Measurements from ENCODE around the gene ARHGEF33. TPM values are rescaled to one million over a fixed set of nuclear protein-coding genes. Genes with fewer than 3 reads are reported as not detected.
A peak's percentile ranks its signal among the peaks of the same experiment; 100 is the strongest.

Gene ARHGEF33
- total and polyA plus RNA-seq, 2 of the 13 experiments (the other 11 are each of a cell fraction or from before 2014, with no cell fraction given), result 0.04 TPM; not detected in 1

DNA sequence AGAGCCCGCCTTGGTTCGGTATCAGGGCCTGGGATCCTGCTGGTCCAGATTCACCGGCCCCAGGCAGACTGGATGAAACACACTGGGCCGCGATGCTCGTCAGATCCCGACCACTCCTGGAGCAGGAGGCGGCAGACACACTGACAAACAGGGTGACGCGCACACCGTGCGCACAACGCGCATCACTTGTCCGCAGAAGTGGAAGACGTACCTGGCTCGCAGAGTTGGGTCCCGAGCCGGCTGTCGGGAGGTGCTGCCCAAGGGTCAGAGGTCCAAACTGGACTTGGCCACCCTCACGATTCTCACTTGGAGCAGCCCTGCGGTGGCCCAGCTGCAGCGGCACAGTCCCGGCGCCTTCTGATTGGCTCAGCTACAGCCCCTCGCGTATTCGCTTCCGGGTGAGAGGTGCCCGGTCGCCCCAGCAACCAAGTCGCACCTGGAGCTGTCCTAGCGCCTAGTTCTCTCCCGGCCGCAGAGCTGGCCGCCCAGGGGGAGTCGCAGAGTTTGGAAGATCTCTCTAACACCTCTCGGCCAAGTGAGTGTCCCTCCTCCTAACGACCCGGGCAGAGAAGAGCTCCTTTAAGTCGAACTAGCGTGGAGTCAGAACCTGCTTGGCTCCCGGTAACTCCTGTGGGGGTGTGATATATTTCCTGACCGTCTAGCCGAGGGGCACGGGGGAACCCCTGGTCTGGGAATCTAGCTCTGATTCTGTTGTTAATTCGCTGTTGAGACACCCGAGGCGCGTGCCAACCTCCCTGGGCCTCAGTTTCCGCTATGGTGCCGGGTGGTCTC lies 13.9 kb upstream of the ARHGEF33 start, which contains the start of the genes DHX57 and MORN2 (continued):
- TF ChIP-seq HOXA5 (CRISPR knock-in tag; IDR thresholded peaks at IDR 0.05) (peak; percentile 29), BCL3 (CRISPR knock-in tag; IDR thresholded peaks at IDR 0.05) (peak; percentile 83), ZNF615 (CRISPR knock-in tag; IDR thresholded peaks at IDR 0.05; ENCODE audit: borderline replicate concordance) (0 out of 2 replicates have a peak, but pooled peaks have one; percentile 74), ZNF558 (CRISPR knock-in tag; IDR thresholded peaks at IDR 0.05; ENCODE audit: borderline replicate concordance) (peak; percentile 52; the same call in 1 of the 2 replicates), KIAA2018 (CRISPR knock-in tag; IDR thresholded peaks at IDR 0.05; ENCODE audit: borderline replicate concordance) (0 out of 2 replicates have a peak, but pooled peaks have one; percentile 94), XRCC5 (optimal IDR thresholded peaks at IDR 0.05; ENCODE audit: low read length) (peak; percentile 89)
- TF ChIP-seq, protein P1, sequence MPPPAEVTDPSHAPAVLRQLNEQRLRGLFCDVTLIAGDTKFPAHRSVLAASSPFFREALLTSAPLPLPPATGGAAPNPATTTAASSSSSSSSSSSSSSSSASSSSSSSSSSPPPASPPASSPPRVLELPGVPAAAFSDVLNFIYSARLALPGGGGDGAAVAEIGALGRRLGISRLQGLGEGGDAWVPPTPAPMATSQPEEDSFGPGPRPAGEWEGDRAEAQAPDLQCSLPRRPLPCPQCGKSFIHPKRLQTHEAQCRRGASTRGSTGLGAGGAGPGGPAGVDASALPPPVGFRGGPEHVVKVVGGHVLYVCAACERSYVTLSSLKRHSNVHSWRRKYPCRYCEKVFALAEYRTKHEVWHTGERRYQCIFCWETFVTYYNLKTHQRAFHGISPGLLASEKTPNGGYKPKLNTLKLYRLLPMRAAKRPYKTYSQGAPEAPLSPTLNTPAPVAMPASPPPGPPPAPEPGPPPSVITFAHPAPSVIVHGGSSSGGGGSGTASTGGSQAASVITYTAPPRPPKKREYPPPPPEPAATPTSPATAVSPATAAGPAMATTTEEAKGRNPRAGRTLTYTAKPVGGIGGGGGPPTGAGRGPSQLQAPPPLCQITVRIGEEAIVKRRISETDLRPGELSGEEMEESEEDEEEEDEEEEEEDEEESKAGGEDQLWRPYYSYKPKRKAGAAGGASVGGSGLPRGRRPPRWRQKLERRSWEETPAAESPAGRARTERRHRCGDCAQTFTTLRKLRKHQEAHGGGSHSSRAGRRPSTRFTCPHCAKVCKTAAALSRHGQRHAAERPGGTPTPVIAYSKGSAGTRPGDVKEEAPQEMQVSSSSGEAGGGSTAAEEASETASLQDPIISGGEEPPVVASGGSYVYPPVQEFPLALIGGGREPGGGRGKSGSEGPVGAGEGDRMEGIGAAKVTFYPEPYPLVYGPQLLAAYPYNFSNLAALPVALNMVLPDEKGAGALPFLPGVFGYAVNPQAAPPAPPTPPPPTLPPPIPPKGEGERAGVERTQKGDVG (CRISPR knock-in tag; IDR thresholded peaks at IDR 0.05; ENCODE audit: borderline replicate concordance), result peak; percentile 86; the same call in 1 of the 2 replicates
- TF ChIP-seq, protein P2, sequence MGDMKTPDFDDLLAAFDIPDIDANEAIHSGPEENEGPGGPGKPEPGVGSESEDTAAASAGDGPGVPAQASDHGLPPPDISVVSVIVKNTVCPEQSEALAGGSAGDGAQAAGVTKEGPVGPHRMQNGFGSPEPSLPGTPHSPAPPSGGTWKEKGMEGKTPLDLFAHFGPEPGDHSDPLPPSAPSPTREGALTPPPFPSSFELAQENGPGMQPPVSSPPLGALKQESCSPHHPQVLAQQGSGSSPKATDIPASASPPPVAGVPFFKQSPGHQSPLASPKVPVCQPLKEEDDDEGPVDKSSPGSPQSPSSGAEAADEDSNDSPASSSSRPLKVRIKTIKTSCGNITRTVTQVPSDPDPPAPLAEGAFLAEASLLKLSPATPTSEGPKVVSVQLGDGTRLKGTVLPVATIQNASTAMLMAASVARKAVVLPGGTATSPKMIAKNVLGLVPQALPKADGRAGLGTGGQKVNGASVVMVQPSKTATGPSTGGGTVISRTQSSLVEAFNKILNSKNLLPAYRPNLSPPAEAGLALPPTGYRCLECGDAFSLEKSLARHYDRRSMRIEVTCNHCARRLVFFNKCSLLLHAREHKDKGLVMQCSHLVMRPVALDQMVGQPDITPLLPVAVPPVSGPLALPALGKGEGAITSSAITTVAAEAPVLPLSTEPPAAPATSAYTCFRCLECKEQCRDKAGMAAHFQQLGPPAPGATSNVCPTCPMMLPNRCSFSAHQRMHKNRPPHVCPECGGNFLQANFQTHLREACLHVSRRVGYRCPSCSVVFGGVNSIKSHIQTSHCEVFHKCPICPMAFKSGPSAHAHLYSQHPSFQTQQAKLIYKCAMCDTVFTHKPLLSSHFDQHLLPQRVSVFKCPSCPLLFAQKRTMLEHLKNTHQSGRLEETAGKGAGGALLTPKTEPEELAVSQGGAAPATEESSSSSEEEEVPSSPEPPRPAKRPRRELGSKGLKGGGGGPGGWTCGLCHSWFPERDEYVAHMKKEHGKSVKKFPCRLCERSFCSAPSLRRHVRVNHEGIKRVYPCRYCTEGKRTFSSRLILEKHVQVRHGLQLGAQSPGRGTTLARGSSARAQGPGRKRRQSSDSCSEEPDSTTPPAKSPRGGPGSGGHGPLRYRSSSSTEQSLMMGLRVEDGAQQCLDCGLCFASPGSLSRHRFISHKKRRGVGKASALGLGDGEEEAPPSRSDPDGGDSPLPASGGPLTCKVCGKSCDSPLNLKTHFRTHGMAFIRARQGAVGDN (CRISPR knock-in tag; IDR thresholded peaks at IDR 0.05), result peak; percentile 99
